KOPT-K1 (cell line): ENCODE data around the gene FAM50A.

ENCODE experiments used
- H3K27ac ChIP-seq: fragments of 200-600 bp; sonication (generic); 2 replicates; pipeline ENCODE4 v1.5.1; 2016; ENCODE audit warnings: antibody characterized with exemption, mild to moderate bottlenecking, low read depth, low read length; ENCODE audit not compliant: poor library complexity, severe bottlenecking
- H3K36me3 ChIP-seq: fragments of 200-600 bp; sonication (generic); 2 replicates; pipeline ENCODE4 v1.5.1; 2017; ENCODE audit warnings: antibody characterized with exemption, mild to moderate bottlenecking, low read length, moderate library complexity; ENCODE audit not compliant: insufficient read depth
- H3K9me3 ChIP-seq: fragments of 200-600 bp; sonication (generic); 2 replicates; pipeline ENCODE4 v1.5.1; 2017; ENCODE audit warnings: antibody characterized with exemption, low read length, mild to moderate bottlenecking; ENCODE audit not compliant: insufficient read depth, poor library complexity, severe bottlenecking

FAM50A gene

DNA sequence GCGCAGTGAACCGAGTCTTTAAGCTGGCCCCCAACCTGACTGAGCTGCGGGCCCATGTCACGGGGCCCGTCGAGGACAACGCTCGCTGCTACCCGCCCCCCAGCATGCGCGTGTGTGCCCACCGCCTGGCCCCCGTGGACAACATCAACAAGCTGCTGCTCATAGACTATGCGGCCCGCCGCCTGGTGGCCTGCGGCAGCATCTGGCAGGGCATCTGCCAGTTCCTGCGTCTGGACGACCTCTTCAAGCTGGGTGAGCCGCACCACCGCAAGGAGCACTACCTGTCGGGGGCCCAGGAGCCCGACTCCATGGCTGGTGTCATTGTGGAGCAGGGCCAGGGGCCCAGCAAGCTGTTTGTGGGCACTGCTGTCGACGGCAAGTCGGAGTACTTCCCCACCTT lies 16.4 kb downstream of the FAM50A start:
- Histone ChIP-seq H3K27ac (no peak overlapping the region), H3K36me3 (peaks cover 22% of the 10 kb centered on the region; the same call in 1 of the 2 replicates), H3K9me3 (no peaks in the 10 kb centered on the region)

DNA sequence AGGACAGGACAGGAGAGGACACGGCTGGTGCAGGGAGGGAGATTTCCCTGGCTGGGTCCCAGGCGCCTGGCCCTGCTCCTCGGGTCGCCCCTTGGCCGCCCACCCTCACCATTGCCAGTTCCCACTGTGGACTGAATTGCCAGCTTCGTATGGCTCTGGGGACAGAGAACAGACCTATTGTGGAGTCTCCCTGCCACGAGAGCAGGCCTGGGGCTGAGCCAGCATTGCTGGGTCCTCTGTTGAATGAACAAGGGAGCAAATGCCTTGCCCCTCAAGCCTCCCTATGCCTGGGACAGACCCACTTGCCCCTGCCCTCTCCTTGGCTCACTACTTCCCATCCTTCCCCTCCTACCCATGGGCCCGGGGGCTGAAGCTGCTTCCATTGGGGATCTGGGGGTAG lies 18.5 kb downstream of the FAM50A start:
- Histone ChIP-seq H3K27ac (no peak overlapping the region), H3K36me3 (peaks cover 36% of the 10 kb centered on the region; the same call in 1 of the 2 replicates), H3K9me3 (no peaks in the 10 kb centered on the region)

DNA sequence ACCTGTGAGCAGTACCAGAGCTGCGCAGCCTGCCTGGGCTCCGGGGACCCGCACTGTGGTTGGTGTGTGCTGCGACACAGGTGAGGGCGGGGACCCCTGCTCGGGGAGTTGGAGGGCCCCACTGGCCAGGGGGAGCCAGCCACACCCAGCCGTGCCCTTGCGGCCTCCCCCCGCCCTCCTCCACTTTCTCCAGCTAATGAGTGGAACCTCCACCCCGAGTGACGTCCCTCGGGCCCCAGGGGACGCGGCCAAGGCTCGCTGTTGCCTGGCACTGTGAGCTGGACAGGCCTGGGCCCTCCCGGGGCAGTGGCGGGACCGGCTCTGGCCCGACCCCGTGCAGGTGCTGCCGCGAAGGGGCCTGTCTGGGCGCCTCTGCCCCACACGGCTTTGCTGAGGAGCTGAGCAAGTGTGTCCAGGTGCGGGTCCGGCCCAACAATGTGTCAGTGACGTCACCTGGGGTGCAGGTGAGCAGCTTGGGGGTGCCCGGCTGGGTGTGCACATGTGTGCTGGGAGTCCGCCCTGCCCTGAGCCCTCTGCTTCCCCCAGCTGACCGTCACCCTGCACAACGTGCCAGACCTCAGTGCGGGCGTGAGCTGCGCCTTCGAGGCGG lies 19.8 kb downstream of the FAM50A start:
- Histone ChIP-seq H3K9me3 (no peaks in the 10 kb centered on the region), H3K27ac (no peak overlapping the region), H3K36me3 (peaks cover 50% of the 10 kb centered on the region; the same call in 1 of the 2 replicates)

DNA sequence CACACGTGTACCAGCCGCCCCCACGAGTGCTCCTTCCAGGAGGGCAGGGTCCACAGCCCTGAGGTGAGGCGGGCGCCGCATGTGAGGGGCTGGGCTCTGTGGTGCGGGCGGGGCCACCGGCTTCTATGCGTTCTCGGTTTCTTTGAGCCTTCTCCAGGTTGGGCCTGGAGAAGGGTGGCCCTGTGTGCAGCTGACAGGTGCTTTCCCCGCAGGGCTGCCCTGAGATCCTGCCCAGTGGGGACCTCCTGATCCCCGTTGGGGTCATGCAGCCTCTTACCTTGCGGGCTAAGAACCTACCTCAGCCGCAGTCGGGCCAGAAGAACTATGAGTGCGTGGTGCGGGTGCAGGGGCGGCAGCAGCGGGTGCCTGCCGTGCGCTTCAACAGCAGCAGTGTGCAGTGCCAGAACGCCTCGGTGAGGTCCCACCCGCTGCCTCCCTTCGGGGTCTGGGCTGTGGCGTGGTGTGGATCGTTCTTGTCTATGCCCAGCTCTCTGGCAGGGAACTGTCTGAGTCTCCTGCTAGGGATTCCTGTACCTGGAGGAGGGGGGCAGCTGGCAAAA lies 20.9 kb downstream of the FAM50A start:
- H3K36me3 ChIP-seq: peaks cover 60% of the 10 kb centered on the region; the same call in 1 of the 2 replicates
- H3K9me3 ChIP-seq: no peaks in the 10 kb centered on the region
- no peak overlapping the region for H3K27ac ChIP-seq

DNA sequence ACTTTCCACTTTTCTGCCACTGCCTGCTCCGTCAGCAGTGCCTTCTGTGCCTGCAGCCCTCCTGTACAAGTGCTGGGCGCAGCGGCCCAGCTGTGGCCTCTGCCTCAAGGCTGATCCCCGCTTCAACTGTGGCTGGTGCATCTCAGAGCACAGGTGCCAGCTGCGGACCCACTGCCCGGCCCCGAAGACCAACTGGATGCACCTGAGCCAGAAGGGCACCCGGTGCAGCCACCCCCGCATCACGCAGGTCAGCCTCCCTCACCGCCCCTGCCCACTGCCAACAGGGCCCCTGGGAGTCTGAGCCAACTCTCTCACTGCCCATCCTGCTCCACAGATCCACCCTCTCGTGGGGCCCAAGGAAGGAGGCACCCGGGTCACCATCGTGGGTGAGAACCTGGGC lies 21.7 kb downstream of the FAM50A start:
- no peak overlapping the region for H3K27ac ChIP-seq
- H3K36me3 ChIP-seq: peaks cover 67% of the 10 kb centered on the region; the same call in 1 of the 2 replicates
- H3K9me3 ChIP-seq: no peaks in the 10 kb centered on the region

DNA sequence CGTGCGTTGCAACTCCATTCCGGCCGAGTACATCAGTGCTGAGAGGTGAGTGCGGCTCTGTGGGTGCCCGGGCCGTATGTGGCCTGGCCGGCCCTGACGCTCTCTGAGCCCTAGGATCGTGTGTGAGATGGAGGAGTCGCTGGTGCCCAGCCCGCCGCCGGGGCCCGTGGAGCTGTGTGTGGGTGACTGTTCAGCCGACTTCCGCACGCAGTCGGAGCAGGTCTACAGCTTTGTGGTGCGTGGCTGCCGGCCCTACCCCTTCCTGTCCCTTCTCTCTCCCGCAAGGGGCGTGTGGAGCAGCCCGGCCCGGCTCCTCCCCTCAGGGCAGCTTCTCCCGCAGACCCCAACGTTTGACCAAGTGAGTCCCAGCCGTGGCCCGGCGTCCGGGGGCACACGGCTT lies 22.1 kb downstream of the FAM50A start:
- Histone ChIP-seq H3K27ac (no peak overlapping the region), H3K36me3 (peaks cover 71% of the 10 kb centered on the region; the same call in 1 of the 2 replicates), H3K9me3 (no peaks in the 10 kb centered on the region)

DNA sequence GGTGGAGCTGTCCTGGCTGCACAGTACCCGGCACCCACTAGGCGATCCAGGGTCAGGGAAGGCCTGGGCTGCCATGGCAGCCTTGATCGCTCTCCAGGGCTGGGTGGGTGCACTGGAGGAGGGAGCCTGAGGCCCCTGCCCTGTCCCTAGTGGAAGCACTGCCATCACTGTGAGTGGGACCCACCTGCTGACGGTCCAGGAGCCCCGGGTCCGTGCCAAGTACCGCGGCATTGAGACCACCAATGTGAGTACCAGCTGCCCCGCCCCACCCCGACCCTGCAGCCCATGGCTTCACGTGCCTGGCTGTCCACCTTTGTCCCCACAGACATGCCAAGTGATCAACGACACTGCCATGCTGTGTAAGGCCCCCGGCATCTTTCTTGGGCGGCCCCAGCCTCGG lies 23.0 kb downstream of the FAM50A start:
- H3K36me3 ChIP-seq: peaks cover 76% of the 10 kb centered on the region; the same call in 1 of the 2 replicates
- no peaks in the 10 kb centered on the region for H3K9me3 ChIP-seq
- no peak overlapping the region for H3K27ac ChIP-seq

DNA sequence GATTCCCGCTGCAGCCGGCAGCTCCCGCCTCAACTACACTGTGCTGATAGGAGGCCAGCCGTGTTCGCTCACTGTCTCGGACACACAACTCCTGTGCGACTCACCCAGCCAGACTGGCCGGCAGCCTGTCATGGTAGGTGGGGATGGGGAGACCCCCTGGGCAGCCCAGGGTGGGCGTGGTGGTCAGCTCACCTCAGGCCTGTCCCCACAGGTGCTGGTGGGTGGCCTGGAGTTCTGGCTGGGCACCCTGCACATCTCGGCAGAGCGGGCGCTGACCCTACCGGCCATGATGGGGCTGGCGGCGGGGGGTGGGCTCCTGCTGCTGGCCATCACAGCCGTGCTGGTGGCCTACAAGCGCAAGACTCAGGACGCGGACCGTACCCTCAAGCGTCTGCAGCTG lies 23.6 kb downstream of the FAM50A start:
- peaks cover 72% of the 10 kb centered on the region; the same call in 1 of the 2 replicates for H3K36me3 ChIP-seq
- no peak overlapping the region for H3K27ac ChIP-seq
- H3K9me3 ChIP-seq: no peaks in the 10 kb centered on the region

- Histone ChIP-seq H3K9me3 (no peaks in the 10 kb centered on the region), H3K36me3 (peaks cover 72% of the 10 kb centered on the region; the same call in 1 of the 2 replicates), H3K27ac (no peak overlapping the region)
Measured at GRCh38 chrX:154468217-154468616, 24.3 kb downstream of the FAM50A start.

DNA sequence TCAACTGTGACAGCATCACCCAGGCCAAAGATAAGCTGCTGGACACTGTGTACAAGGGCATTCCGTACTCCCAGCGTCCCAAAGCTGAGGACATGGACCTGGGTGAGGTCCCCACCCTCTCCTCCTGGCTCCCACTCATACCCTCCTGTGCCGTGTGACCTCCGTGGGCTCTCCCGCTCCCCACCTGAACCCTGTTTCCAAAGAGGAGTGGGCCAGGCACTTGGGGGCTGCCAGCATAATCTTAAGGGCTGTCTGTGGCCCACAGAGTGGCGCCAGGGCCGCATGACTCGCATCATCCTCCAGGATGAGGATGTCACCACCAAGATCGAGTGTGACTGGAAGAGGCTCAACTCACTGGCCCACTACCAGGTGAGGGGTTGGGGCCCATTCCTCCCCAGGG lies 25.2 kb downstream of the FAM50A start:
- peaks cover 71% of the 10 kb centered on the region; the same call in 1 of the 2 replicates for H3K36me3 ChIP-seq

DNA sequence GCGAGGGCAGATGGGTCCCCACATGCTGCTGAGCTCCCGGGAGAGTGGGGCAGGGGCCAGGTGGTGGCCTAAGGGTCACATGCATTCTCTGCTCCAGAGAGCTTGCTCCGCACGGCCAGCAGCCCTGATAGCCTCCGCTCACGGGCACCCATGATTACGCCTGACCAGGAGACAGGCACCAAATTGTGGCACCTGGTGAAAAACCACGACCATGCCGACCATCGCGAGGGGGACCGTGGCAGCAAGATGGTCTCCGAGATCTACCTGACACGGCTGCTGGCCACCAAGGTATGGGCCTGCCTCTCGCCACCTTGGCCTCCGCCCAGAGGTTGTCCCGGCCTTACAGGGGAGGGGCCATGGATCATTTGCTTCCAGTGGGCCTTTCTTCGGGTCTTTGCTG lies 25.9 kb downstream of the FAM50A start:
- Histone ChIP-seq H3K36me3 (peaks cover 63% of the 10 kb centered on the region; the same call in 1 of the 2 replicates), H3K9me3 (no peaks in the 10 kb centered on the region), H3K27ac (no peak overlapping the region)

More for the DNA sequence above, 25.2 kb downstream of the FAM50A start:
- no peaks in the 10 kb centered on the region for H3K9me3 ChIP-seq
- H3K27ac ChIP-seq: no peak overlapping the region

DNA sequence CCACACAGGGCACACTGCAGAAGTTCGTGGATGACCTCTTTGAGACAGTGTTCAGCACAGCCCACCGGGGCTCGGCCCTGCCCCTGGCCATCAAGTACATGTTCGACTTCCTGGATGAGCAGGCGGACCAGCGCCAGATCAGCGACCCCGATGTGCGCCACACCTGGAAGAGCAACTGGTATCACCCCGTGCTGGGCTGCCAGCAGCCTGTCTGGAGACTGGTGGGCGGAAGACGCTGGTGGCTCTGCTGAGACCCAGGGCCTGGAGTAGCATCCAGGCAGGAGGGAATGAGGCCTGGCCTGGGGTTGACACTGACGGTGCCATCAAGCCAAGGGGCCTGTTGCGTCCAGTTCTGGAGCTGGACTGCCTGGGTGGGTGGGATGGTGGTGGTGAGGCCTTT lies 26.5 kb downstream of the FAM50A start:
- H3K27ac ChIP-seq: no peak overlapping the region
- H3K36me3 ChIP-seq: peaks cover 58% of the 10 kb centered on the region; the same call in 1 of the 2 replicates

GRCh38 chrX:154470914-154471568 lies 27.1 kb downstream of the FAM50A start:
- Histone ChIP-seq H3K36me3 (peaks cover 53% of the 10 kb centered on the region; the same call in 1 of the 2 replicates), H3K27ac (no peak overlapping the region), H3K9me3 (no peaks in the 10 kb centered on the region)

More for the DNA sequence above, 26.5 kb downstream of the FAM50A start:
- no peaks in the 10 kb centered on the region for H3K9me3 ChIP-seq

DNA sequence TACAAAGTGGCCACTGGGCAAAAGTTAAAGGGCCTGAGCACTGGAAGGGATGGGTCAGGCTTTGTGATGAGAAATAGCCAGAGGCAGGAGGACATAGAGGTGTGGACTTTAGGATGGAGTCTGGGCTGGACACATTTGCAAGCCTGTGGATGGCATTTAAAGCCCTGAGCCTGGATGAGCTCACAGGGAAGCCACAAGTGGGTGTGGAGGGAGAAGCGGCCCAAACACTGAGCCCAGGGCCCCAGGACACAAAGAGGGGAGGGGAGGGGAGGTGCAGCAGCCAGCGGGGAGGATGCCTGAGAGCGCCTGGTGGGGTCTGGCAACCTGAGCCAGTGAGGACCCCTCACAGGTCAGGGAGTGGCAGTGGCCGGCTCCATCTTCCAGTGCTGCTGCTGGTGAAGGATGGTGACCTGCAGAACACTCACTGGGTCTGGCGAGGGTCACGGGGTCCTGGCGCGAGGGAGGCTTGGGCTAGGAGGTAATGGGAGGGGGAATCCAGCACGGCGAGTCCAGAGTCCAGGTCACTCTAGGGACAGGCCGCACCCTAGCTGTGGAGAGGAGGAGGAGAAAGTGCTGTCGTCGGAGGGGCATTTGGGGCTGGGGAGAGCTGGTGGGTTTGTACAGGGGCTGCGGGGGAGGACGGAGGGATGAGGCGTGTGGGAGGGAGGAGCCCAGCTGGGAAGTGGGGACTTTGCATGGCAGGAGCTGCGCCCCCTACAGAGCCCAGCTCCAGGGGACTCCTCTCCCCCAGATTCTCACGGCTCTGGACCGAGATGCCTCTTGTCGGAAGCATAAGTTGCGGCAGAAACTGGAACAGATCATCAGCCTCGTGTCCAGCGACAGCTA lies 28.1 kb downstream of the FAM50A start:
- Histone ChIP-seq H3K36me3 (peaks cover 45% of the 10 kb centered on the region; the same call in 1 of the 2 replicates), H3K9me3 (no peaks in the 10 kb centered on the region), H3K27ac (no peak overlapping the region)
